SK-N-SH (cell line): ENCODE measurements around the gene SH3BP1.
"Not testable (repeated sequence)": the region's sequence is repeated elsewhere in the genome, so short reads cannot be mapped to it uniquely, and the experiment has no call there.

Experiments
- EZH2phosphoT487 ChIP-seq: fragments of 200-600 bp; sonication (generic); IDR thresholded peaks from 2 replicates; pipeline ENCODE4 v1.6.1; 2017; ENCODE audit warnings: low read depth, mixed run types, mild to moderate bottlenecking, antibody characterized with exemption, moderate library complexity, borderline replicate concordance
- TAF1 ChIP-seq: IDR thresholded peaks from 2 replicates; pipeline ENCODE4 v1.6.1; 2012; ENCODE audit warnings: low read depth, mild to moderate bottlenecking, low read length, moderate library complexity, borderline replicate concordance
- TF ChIP-seq, protein P1 (sequence below): fragments of 200-600 bp; sonication (generic); IDR thresholded peaks from 2 replicates; pipeline ENCODE4 v1.6.1; 2017; ENCODE audit warnings: antibody characterized with exemption, mild to moderate bottlenecking, moderate library complexity
- TF ChIP-seq, protein P2 (sequence below): fragments of 150-350 bp; IDR thresholded peaks from 2 replicates; pipeline ENCODE4 v1.6.1; 2016; ENCODE audit warnings: mild to moderate bottlenecking, low read depth, low read length

DNA sequence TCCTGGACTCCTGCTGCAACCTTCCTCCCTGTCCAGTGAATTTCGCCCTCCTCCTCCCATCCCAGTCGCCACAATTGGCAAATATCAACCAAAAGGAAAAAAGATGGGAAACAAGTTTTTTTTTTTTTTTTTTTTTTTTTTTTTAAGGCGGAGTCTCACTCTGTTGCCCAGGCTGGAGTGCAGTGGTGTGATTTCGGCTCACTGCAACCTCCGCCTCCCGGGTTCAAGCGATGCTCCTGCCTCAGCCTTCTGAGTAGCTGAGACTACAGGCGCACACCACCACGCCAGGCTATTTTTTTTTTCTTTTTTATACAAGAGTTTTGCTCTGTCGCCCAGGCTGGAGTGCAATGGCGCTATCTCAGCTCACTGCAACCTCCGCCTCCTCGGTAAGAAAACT is 56.8 kb downstream of the SH3BP1 start:
- TF ChIP-seq TAF1, EZH2phosphoT487: not testable (repeated sequence)
- TF ChIP-seq, protein P1, sequence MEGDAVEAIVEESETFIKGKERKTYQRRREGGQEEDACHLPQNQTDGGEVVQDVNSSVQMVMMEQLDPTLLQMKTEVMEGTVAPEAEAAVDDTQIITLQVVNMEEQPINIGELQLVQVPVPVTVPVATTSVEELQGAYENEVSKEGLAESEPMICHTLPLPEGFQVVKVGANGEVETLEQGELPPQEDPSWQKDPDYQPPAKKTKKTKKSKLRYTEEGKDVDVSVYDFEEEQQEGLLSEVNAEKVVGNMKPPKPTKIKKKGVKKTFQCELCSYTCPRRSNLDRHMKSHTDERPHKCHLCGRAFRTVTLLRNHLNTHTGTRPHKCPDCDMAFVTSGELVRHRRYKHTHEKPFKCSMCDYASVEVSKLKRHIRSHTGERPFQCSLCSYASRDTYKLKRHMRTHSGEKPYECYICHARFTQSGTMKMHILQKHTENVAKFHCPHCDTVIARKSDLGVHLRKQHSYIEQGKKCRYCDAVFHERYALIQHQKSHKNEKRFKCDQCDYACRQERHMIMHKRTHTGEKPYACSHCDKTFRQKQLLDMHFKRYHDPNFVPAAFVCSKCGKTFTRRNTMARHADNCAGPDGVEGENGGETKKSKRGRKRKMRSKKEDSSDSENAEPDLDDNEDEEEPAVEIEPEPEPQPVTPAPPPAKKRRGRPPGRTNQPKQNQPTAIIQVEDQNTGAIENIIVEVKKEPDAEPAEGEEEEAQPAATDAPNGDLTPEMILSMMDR: not testable (repeated sequence)
- TF ChIP-seq, protein P2, sequence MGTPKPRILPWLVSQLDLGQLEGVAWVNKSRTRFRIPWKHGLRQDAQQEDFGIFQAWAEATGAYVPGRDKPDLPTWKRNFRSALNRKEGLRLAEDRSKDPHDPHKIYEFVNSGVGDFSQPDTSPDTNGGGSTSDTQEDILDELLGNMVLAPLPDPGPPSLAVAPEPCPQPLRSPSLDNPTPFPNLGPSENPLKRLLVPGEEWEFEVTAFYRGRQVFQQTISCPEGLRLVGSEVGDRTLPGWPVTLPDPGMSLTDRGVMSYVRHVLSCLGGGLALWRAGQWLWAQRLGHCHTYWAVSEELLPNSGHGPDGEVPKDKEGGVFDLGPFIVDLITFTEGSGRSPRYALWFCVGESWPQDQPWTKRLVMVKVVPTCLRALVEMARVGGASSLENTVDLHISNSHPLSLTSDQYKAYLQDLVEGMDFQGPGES: not testable (repeated sequence)
